CD4-positive, alpha-beta T cell treated with Interleukin-15 for 4 hours (primary cell): Measurements from ENCODE around the gene SLX1A.
A peak's percentile ranks its signal among the peaks of the same experiment; 100 is the strongest.
"Not testable (repeated sequence)": the region's sequence is repeated elsewhere in the genome, so short reads cannot be mapped to it uniquely, and the experiment has no call there.

Experiments used
- DNase-seq: peaks from one replicate; pipeline ENCODE4 v3.0.0-alpha.2; 2020; ENCODE audit warnings: low spot score

SLX1A gene

GRCh38 chr16:30184096-30184890 is 9.4 kb upstream of the SLX1A start:
- peak; percentile 82 for DNase-seq

DNA sequence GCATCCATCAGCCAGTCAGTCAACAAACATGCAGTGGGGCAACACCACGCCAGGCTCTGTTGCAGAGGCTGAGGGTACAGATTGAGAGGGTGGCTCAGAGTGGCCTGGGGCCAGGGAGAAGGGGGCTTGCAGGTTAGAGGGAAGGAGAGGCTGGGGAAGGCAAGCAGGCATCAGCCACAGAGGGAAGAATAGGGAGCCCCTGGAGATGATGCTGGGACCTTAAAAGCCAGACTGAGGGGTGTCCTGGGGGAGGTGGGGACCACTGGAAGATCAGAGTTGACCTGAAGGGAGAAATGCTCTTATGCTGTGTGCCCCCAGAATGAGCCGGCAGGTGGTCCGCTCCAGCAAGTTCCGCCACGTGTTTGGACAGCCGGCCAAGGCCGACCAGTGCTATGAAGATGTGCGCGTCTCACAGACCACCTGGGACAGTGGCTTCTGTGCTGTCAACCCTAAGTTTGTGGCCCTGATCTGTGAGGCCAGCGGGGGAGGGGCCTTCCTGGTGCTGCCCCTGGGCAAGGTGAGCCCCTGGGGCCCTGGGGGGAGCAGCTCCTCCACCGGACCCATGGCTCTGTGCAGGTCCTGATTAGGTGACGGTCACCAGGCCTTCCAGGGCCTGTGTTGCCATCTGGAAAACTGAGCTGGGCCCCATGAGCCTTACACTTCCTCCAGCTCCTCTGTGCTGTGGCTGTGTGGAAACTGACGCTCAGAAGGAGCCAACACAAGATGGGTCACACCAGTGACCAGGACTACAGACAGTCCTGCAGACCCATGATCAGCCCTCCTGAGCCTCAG is 8.6 kb upstream of the SLX1A start:
- peak; percentile 14 for DNase-seq

DNA sequence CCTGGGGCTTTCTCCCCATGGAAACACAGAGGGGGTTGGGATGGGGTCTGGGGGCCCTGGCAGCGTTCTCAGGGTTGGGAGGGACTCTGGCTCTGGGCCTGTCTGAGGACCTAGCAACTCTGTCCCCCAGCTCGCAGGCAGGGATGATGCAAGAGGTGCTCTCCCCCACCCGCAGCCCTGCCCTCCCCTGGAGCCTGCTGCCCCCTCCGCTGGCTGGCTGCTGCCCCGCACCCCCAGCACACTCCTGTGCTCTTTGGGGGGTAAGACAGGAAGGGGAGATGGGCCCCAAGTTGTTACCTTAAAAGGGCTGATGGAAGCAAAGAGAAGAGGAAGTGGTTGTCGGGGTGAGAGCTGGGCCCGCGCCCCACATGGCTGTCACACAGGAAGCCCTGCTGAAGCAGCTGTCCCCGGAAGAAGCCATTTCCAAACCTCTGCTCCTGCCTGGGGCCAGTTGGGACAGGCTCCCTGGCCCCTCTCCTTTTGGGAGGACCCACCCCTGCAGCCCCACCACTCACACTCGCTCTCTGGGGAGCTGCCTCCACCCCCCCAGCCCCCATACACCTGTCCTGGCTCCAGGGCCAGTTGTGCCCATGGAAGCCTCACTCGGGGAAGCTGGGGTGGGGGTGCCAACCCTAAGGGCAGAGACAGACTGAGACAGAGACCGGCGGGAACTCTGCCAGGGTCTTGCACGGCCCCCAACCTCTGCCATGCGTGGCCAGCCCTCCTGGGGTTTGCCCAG is 7.8 kb upstream of the SLX1A start:
- peak; percentile 89 for DNase-seq

GRCh38 chr16:30186444-30186781 is 7.3 kb upstream of the SLX1A start:
- DNase-seq: no peak

- peak; percentile 89 for DNase-seq
These were observed 6.7 kb upstream of the SLX1A start for GRCh38 chr16:30186782-30187555.

DNA sequence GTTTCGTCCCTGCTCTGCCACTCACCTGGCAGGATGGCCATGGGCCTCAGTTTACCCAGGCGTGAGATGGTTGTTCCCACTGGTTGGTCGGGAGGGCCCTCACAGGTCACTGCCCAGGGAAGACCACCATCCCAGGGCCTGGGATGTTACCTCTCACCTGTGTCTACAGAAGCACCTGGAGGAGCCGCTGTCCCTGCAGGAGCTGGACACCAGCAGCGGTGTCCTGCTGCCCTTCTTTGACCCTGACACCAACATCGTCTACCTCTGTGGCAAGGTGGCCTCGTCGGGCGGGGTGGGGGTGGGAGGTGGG is 6.2 kb upstream of the SLX1A start:
- DNase-seq: no peak

DNA sequence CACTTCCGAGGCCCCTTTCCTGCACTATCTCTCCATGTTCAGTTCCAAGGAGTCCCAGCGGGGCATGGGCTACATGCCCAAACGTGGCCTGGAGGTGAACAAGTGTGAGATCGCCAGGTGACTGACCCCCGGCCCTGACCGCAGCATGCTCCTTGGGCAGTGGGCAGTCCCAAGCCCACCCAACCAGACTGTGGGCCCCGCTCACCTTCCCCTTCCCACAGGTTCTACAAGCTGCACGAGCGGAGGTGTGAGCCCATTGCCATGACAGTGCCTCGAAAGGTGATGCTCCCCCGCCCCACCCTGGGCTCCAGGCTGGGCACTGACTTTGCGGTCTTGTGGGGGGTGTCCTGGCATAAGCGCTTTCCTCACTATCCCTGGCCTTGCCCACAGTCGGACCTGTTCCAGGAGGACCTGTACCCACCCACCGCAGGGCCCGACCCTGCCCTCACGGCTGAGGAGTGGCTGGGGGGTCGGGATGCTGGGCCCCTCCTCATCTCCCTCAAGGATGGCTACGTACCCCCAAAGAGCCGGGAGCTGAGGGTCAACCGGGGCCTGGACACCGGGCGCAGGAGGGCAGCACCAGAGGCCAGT is 5.6 kb upstream of the SLX1A start:
- DNase-seq: no peak

DNA sequence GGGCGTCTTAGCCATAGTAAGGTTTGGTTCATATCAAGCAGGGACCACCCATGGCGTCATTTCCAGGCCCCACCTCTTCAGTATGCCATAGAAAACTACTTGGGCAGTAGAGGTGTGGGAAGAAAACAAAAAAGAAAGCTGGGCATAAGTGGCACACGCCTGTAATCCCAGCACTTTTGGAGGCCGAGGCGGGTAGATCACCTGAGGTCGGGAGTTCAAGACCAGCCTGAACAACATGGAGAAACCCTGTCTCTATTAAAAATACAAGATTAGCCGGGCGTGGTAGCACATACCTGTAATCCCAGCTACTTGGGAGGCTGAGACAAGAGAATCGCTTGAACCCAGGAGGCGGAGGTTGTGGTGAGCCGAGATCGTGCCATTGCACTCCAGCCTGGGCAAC is 2.5 kb upstream of the SLX1A start:
- DNase-seq: not testable (repeated sequence)

DNA sequence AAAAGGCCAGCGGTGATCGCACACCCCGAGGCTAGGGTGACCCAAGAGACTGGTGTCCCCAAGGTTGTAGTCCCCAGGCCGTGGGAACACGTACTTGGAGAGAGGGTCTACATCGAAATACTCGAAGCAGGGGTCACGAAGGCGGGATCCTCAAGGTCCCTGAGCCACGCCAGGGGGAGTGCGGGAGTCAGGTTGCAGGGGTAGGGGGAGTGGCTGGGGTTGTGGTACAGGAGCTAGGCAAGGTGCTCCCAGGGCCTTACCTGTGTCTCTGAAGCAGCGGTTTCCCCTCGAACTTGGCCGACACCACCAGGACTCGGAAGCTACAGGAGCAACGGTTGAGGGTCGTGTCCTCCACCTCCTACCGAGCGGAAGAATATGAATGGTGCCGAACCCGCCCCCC is 577 bp upstream of the SLX1A start:
- DNase-seq: not testable (repeated sequence)

GRCh38 chr16:30194172-30194925 is 674 bp downstream of the SLX1A start:
- not testable (repeated sequence) for DNase-seq

DNA sequence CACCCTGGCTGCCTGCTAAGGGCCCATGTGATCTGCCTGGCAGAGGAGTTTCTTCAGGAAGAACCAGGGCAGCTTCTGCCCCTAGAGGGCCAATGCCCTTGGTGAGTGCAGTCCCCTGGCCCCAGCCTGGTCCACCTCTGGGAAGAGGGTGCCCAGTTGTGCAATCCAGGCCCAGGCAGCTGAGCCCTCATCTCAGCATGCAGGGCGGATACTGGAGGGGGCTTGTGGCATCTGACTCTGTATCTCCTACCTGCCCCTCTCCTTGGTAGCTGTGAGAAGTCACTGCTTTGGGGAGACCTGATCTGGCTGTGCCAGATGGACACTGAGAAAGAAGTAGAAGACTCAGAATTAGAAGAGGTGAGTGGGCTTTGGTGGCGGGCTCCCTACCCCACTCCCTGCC is 3.3 kb downstream of the SLX1A start:
- DNase-seq: not testable (repeated sequence)

DNA sequence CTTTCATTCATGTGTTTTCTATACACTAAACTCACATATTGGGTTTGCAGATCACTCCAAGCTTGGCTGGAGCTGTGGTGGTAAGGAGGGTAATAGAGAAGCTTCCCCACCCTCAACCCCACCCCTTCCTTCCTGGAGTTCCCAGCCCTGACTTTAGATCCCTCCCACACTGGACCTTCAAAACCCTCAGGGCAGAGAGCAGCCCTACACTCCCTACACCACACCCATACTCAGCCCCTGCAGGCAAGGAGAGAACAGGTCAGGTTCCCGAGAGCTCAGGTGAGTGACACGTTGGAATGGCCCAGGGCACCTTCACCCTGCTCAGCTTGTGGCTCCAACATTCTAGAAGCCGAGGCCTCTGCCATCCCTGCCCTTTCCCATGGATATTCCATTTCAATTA is 5.4 kb downstream of the SLX1A start, which contains the start of gene SULT1A3:
SULT1A3 (plus strand) TSS at position 207 of the 400 bp plus-strand sequence. CDS start 1,474 bp downstream, outside the sequence.
- DNase-seq: not testable (repeated sequence)

- not testable (repeated sequence) for DNase-seq
These were observed 6.1 kb downstream of the SLX1A start for GRCh38 chr16:30199608-30200343.

GRCh38 chr16:30205541-30206236 is 12.0 kb downstream of the SLX1A start:
- DNase-seq: not testable (repeated sequence)

DNA sequence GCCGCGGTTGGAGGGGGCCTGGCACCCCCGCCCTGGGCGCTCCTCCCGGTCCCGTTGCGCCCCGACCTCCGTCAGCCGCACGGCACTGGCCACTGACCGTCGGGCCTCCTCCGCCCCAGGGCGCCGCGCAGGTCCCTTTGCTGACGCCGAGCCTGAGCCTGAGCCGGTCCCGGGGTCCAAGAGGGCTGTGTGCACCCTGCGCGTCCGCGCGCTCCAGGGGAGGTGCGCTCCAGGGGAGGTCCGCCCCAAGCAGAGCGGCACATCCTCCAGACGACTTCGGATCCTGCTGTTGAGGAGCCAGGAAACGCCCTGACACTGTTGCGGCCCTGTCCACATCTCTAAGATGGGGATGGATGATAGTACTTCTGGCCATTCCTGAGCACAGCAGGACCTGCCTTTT is 12.6 kb downstream of the SLX1A start:
- not testable (repeated sequence) for DNase-seq

- DNase-seq: not testable (repeated sequence)
These were observed 13.5 kb downstream of the SLX1A start for GRCh38 chr16:30207063-30207704.

DNA sequence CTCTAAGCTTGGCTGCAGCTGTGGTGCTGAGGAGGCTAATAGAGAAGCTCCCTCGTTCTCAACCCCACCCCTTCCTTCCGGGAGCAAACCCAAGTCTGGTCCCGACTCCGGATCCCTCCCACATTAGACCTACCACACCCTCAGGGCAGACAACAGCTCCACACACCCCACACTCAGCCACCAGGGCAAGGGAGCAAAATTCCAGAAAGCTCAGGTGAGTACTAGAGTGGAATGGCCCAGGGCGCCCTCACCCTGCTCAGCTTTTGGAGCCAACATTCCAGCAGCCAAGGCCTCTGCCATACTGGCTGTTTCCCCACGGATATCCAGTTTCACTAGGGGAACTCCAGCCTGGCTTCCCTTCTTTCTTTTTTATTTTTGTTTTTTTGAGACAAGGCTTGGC is 15.4 kb downstream of the SLX1A start:
- DNase-seq: not testable (repeated sequence)

- not testable (repeated sequence) for DNase-seq
These were observed 17.7 kb downstream of the SLX1A start for GRCh38 chr16:30211414-30211813.

GRCh38 chr16:30217082-30217481 is 23.4 kb downstream of the SLX1A start:
- not testable (repeated sequence) for DNase-seq
